ENCODE measurements around the gene SDHC. TPM values are rescaled to one million over a fixed set of nuclear protein-coding genes. Genes with fewer than 3 reads are reported as not detected.

The SDHC gene
- total RNA-seq, 1 donor from 2014 or later = 42.8 TPM

DNA sequence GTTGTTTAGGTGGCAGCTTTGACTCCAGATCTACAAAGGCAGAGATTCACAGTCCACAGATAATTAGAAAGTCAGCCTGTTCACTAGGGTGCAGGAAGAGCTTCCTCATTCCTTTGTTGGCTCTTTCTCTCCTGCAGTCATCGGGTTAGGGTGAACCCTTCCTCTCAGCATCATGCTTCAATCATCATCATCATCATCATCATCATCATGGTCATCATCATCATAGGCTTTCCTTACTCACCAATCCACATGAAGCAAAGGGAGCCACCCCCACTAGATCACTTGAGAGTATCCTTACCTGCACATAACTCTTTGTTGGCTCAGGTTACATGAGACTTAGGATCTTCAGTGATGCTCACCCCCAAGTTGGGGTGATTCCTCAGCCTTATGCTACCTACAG lies 23.4 kb upstream of the SDHC start:
- no peaks in the 10 kb centered on the region for H3K27me3 ChIP-seq (ENCODE audit: control insufficient read depth, insufficient read depth, low read length)
- DNase-seq (ENCODE audit: low read depth) = no peak
- H3K4me3 ChIP-seq (ENCODE audit: low read depth, low read length) = no peak overlapping the region
- no peak for TF ChIP-seq CTCF (IDR thresholded peaks at IDR 0.05; ENCODE audit: insufficient read depth, low read length, poor library complexity, severe bottlenecking)
- H3K36me3 ChIP-seq (ENCODE audit: control insufficient read depth, insufficient read depth, low read length) = no peaks in the 10 kb centered on the region

DNA sequence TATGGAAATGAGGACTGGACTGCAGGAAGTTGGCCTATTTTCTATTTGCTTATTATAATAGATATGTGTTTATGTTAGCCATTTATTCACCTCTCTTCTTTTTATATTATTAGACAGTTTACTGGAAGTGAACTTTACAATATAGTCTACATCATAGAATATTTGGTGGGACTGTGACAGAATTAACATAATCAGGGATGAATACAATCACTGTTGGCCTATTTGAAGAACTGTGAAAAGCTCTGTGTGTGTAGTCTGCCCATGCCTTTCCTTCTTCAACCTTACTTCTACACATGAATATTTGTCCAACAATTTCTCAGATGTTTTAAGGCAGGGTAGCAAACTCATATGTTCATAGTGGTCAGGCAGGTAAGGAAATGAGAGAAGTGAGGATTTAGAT lies 16.8 kb upstream of the SDHC start:
- H3K27me3 ChIP-seq (ENCODE audit: control insufficient read depth, insufficient read depth, low read length) = no peaks in the 10 kb centered on the region
- H3K36me3 ChIP-seq (ENCODE audit: control insufficient read depth, insufficient read depth, low read length) = no peaks in the 10 kb centered on the region
- DNase-seq (ENCODE audit: low read depth) = no peak
- TF ChIP-seq CTCF (IDR thresholded peaks at IDR 0.05; ENCODE audit: insufficient read depth, low read length, poor library complexity, severe bottlenecking) = no peak
- no peak overlapping the region for H3K4me3 ChIP-seq (ENCODE audit: low read depth, low read length)

GRCh38 chr1:161298116-161298515 lies 16.1 kb upstream of the SDHC start:
- no peak for TF ChIP-seq CTCF (IDR thresholded peaks at IDR 0.05; ENCODE audit: insufficient read depth, low read length, poor library complexity, severe bottlenecking)
- no peak overlapping the region for H3K4me3 ChIP-seq (ENCODE audit: low read depth, low read length)
- H3K36me3 ChIP-seq (ENCODE audit: control insufficient read depth, insufficient read depth, low read length) = no peaks in the 10 kb centered on the region
- DNase-seq (ENCODE audit: low read depth) = no peak
- no peaks in the 10 kb centered on the region for H3K27me3 ChIP-seq (ENCODE audit: control insufficient read depth, insufficient read depth, low read length)

DNA sequence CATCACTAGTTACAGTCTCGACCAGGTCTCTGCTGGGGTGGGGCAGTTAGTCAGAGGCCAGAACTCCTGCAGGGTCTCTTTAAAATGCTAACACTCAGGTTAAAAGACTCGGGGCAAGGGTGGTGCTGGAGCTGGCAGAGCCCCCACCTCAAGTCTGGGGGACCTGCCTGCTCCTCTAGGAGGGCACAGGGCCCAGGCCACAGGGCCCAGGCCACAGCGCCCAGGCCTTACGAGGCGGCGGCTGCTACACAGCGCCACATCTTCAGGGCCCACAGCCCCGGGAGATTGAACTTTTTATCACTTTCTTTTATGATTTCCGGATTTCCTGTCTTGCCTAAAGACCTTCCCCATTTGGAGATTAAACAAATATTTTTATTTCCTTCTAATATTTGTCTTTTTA lies 14.8 kb upstream of the SDHC start:
- Histone ChIP-seq H3K36me3 (ENCODE audit: control insufficient read depth, insufficient read depth, low read length) (no peaks in the 10 kb centered on the region), H3K4me3 (ENCODE audit: low read depth, low read length) (no peak overlapping the region), H3K27me3 (ENCODE audit: control insufficient read depth, insufficient read depth, low read length) (no peaks in the 10 kb centered on the region)
- no peak for TF ChIP-seq CTCF (IDR thresholded peaks at IDR 0.05; ENCODE audit: insufficient read depth, low read length, poor library complexity, severe bottlenecking)
- no peak for DNase-seq (ENCODE audit: low read depth)

GRCh38 chr1:161300478-161300877 lies 13.7 kb upstream of the SDHC start:
- no peaks in the 10 kb centered on the region for H3K27me3 ChIP-seq (ENCODE audit: control insufficient read depth, insufficient read depth, low read length)
- no peaks in the 10 kb centered on the region for H3K36me3 ChIP-seq (ENCODE audit: control insufficient read depth, insufficient read depth, low read length)
- TF ChIP-seq CTCF (IDR thresholded peaks at IDR 0.05; ENCODE audit: insufficient read depth, low read length, poor library complexity, severe bottlenecking) = no peak
- no peak for DNase-seq (ENCODE audit: low read depth)
- no peak overlapping the region for H3K4me3 ChIP-seq (ENCODE audit: low read depth, low read length)

Data from kidney epithelial cell (primary cell).